NCI-H146 treated with DMSO at 0.1 percent for 48 hours (cell line): ENCODE data around the gene ORMDL1.
A peak's percentile ranks its signal among the peaks of the same experiment; 100 is the strongest.

Source experiments
- DNase-seq: peaks from one replicate; lab custom pipeline; 2025; ENCODE audit not compliant: unreplicated experiment; lab: John Stamatoyannopoulos, UW

The ORMDL1 gene

GRCh38 chr2:189783927-189784867 is at the start of gene ORMDL1, which contains the start of gene PMS1:
TSS of gene ORMDL1 (minus strand) at chr2:189784339. CDS start at chr2:189782595, 1,744 bp downstream.
TSS of gene PMS1 (plus strand) at chr2:189784450. CDS start at chr2:189791810, 7,360 bp downstream.
- peak; percentile 76 for DNase-seq

DNA sequence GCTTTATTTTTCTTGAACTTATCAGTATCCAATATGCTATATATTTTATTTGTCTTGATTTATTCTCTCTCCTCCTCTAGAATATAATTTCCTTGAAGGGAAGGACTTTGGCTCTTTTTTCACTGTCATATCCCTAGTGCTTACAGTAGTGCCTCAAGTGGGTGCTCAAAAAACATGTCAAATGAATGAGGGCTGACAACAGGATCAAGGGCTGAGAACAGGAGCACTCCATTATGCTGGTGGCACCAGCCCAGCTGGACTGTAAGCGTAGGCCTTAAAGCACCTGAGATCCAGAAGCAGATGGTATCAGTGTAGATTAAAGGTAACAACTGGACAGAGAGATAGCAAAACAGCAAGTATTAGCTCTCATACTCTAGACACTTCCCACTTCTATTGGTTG is 46.4 kb upstream of the ORMDL1 start:
- DNase-seq: no peak

DNA sequence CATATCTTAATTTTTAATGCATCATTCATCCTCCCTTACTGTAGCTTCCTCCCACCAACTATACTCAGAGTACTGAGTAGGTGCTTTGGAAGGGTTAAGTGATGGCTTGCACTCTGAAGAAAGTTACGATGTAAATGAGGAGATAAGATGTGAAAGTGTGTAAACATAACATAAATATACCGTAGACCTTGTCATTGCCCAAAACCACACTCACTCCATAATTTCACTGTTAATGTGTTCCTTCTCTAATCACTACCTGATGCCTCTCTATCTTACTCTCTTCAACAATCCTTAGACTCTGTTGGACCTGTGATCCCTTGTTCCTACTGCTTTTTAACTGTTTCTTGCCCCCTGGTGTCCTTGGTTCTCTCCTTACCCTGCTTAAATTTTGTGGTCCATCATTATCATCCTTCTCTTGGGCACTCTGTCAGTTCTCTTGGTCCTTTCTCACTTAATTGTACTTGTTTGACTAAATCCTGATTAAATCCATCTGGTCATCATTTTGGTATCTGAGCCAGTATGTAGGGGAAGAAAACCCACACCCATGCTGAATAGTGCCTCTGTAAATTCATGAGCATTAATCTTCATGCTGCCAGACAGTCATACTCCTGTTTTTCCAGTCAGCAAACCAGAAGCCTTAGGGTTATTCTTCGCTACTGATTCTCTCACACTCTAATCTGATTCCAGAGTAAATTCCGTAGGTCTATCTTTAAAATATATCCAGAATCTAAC is 45.1 kb upstream of the ORMDL1 start:
- no peak for DNase-seq

- no peak for DNase-seq
Measured at GRCh38 chr2:189826039-189826438, 41.9 kb upstream of the ORMDL1 start.

DNA sequence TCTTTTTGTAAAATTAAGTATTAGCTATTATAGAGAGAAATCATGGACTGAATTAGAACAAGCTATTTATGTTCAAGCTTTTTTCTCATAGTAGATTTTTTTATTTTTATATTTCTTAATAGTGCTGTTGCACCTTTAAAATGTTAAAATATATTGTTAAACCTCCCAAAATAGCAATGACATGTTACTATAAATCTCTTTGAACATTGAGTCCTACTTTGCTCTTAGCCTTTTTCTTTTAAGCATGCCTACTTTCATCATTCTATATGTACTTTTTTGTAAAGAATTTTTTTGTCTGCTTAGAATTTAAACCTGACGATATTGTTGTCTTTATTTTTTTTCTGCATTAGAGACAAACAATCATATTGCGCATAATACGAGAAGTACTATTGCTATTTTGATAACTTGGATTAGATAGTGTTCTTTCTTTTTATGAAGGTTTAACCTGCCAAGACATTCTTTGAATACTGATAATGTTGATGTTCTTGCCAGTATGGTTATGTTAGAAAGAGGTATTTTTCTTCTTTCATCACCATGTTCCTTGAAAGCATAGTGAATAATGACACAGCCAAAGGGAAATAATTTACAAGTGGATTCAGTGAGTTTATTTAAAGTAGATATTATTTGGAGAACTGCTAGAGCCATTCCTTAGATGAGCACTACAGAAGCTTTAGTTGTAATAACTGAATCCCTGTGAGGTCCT is 40.7 kb upstream of the ORMDL1 start:
- DNase-seq: no peak

DNA sequence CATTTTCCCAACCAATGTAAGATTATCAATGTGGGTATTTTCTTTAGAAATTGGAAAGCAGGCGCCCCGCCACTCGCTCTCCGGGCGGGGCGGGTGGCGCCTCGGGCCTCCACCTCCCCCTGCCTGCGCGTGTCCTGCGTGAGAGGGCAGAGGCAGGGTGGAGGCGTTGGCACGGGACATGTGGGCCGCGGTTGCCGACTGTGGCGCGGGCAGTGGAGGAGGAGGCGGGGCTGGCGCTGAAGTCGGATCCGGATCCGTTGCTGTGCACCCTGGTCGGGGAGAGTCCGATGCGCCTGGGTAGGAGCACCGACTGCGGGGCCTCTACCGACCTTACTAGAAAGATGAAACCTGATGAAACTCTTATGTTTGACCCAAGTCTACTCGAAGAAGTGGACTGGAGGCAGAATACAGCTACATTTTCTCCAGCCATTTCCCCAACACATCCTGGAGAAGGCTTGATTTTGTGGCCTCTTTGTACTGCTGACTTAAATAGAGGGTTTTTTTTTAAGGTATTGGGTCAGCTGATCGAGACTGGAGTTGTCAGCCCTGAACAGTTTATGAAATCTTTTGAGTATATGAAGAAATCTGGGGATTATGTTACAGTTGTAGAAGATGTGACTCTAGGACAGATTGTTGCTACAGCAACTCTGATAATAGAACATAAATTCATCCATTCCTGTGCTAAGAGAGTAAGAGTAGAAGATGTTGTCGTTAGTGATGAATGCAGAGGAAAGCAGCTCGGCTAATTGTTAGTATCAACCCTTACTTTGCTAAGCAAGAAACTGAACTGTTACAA is 38.0 kb upstream of the ORMDL1 start:
- no peak for DNase-seq

DNA sequence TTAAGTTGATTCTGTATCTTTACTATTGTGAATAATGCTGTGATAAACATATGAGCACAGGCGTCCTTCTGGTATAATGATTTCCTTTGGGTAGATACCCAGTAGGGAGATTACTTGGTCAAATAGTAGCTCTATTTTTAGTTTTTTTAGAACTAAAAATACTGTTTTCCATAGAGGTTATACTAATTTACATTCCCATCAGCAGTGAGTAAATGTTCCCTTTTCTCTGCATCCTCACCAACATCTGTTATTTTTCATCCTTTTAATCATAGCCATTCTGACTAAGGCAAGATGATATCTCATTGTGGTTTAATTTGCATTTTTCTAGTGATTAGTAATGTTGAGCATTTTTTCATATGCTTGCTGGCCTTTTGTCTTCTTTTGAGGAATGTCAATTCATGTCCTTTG is 35.2 kb upstream of the ORMDL1 start:
- no peak for DNase-seq

DNA sequence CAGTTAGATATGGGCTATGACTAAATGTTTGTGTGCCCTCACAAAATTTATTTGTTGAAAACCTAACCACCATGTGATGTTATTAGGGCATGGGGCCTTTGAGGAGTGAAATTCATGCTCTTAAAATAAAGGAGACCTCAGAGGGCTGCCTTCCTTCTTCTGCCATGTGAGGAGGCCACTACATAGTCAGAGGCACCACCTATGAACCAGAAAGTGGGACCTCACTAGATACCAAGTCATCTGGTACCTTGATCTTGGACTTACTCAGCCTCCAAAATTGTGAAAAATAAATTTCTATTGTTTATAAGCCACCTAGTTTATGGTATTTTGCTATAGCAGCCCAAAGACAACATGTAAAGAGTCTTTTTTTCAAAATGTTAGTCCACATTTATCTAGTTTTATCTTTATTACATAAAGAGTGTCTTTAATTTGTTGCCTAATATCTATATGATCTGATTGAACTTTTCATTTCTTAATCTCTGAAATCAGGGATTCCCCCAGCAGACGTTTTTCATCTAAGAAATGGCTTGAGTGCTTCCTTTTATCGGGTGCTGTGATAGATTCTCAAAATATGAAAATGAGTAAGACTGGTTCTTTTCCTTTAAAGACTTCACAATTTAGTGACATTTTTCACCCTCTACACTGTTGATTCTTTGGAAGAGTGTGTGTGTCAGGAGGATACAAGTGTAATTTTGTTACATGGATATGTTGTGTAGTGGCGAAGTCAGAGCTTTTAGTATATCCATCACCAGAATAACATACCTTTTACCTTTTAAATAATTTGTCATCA is 34.3 kb upstream of the ORMDL1 start:
- DNase-seq: no peak

GRCh38 chr2:189803431-189803830 is 19.3 kb upstream of the ORMDL1 start:
- no peak for DNase-seq

GRCh38 chr2:189802396-189802912 is 18.3 kb upstream of the ORMDL1 start:
- DNase-seq: no peak

- no peak for DNase-seq
Measured at GRCh38 chr2:189799531-189799930, 15.4 kb upstream of the ORMDL1 start.

- DNase-seq: no peak
Measured at GRCh38 chr2:189799030-189799331, 14.8 kb upstream of the ORMDL1 start.

DNA sequence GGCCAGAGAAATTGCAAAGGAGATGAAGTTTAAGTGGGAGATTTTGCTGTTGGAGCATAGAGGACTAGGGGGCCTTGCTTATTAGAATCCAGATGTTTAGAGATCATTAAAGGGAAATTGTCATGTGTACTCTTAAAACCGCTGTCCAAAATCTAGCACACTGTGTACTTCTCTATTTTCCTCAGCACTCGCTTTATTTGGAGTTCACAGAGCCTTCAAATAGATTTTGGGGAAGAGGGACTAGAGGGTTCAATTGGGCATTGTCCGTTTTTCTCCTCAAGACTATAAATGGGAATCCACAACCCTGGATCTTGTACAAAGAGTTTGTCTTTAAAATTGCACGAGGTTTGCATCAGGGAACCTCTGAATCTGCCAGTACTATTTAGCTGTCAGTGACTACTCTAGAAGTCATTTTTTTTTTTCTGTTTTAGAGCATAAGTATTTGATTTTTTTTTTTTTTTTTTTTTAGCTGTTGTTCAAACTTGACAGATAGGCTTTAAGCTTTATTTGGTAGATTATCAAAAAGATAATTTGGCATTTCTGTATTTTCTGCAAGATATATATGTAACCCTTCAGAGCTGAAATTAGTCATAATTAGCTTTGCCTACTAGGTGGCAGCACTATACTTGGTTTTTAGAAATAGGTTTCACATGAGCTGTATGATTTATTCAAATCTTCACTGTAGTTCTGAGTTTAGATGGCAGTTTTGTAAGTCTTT is 14.3 kb upstream of the ORMDL1 start:
- DNase-seq: peak; percentile 4

GRCh38 chr2:189797902-189798301 is 13.8 kb upstream of the ORMDL1 start:
- no peak for DNase-seq

DNA sequence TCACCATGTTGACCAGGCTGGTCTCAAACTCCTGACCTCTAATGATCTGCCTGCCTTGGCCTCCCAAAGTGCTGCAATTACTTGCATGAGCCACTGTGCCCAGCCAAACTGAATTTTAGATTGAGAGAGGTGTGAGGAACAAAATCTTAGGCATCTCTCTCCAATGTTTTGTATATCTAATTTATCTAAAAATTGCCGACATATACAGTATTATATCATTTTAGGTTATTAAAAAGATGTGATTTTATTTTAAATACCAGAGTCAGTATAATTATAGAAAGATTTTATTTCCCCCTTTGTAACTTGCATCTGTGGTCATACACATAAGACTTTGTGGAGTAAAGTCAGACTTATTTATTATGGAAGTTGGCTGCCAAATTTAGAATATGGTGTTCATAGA is 10.2 kb upstream of the ORMDL1 start:
- no peak for DNase-seq

DNA sequence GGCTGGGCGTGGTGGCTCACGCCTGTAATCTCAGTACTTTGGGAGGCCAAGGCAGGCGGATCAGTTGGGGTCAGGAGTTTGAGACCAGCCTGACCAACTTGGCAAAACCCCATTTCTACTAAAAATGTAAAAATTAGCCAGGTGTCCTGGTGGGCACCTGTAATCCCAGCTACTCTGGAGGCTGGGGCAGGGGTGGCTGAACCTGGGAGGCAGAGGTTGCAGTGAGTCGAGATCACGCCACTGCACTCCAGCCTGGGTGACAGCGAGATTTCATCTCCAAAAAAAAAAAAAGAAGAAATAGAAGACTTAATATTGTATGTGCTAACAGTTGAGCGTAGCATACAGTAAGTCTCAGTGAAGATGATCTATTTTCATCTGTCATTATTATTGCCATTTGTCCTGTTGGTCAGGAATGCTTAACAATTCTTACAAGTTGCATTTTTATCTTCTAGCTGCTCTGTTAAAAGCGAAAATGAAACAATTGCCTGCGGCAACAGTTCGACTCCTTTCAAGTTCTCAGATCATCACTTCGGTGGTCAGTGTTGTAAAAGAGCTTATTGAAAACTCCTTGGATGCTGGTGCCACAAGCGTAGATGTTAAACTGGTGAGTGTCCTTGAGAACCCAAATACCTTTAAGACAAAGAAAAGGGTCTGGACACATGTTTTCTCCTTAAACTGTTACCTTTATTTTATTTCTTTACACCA is 7.4 kb upstream of the ORMDL1 start:
- no peak for DNase-seq

DNA sequence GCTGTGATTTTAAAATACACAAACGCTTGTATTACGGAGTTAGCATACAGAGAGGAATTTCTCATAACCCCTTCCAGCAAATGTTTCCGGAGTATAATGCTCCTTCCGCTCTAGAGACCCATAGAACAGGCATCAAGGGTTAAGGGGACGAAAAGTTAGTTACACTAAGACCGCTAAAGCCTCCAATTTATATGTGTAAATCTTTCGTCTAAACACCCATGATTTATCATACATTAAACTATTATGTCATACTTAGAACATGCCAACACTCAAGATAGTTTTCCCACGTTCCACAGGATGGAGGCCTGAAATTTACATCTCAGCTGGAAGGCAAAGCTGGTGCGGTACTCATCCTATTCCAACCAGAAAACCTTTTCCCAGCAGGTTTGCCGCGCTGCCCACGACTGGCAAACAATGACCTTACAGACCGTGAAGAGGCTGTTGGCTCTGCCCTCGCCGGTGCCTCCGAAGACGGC is 650 bp downstream of the ORMDL1 start:
- no peak for DNase-seq

DNA sequence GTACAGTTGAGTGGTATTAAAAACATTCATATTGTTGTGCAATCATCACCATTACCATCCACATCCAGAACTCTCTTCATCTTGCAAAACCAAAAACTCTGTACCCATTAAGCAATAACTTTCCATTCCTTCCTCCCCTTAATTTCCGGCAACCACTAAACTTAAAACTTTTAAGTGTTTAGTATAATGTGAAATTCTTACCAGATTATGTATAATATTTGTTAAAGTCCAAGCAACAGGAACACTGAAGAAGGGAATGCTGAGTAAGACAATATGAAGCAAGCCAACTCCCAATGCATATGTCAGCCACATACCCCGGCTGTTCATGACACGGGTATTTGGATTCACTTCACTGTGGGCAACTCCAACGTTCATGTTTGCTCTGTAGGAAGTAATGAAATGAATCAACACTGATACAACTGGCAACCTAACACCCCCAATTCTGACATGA is 1.9 kb downstream of the ORMDL1 start:
- no peak for DNase-seq
